Uterus (tissue), 2 donors: ENCODE data around the gene RABL2B.
"Not testable (repeated sequence)": the region's sequence is repeated elsewhere in the genome, so short reads cannot be mapped to it uniquely, and the experiment has no call there.

Experiments
- CTCF ChIP-seq, 4 experiments: fragments of 200-600 bp in 2 of 4; fragments of 450-650 bp in 2 of 4; sonication (generic) in 2 of 4; IDR thresholded peaks; one replicate each; pipeline ENCODE4 v1.5.1; 2016 to 2019; ENCODE audit warnings: antibody characterized with exemption in 4 of 4, mild to moderate bottlenecking in 2 of 4, moderate library complexity in 1 of 4
- POLR2A ChIP-seq, 2 donors: fragments of 450-650 bp; IDR thresholded peaks; one replicate each; pipeline ENCODE4 v1.6.1; 2016; ENCODE audit warnings: antibody characterized with exemption in 2 of 2, mild to moderate bottlenecking in 1 of 2, moderate library complexity in 1 of 2

GRCh38 chr22:50744424-50744823 is 39.0 kb downstream of the RABL2B start:
- TF ChIP-seq POLR2A, CTCF (IDR thresholded peaks at IDR 0.05): not testable (repeated sequence)
